ENCODE measurements around the gene KRT6A. TPM values are rescaled to one million over a fixed set of nuclear protein-coding genes. Genes with fewer than 3 reads are reported as not detected.
A peak's percentile ranks its signal among the peaks of the same experiment; 100 is the strongest.
"Not testable (repeated sequence)": the region's sequence is repeated elsewhere in the genome, so short reads cannot be mapped to it uniquely, and the experiment has no call there.

KRT6A gene
- total RNA-seq, 1 donor = not detected

GRCh38 chr12:52502877-52503276 lies 9.8 kb upstream of the KRT6A start:
- no peak for TF ChIP-seq CTCF (IDR thresholded peaks at IDR 0.05; ENCODE audit: insufficient read depth, low read length)
- H3K4me3 ChIP-seq (ENCODE audit: low read depth, low read length) = no peak overlapping the region
- DNase-seq (ENCODE audit: low read depth) = no peak

GRCh38 chr12:52501490-52501889 lies 8.4 kb upstream of the KRT6A start:
- no peak for TF ChIP-seq CTCF (IDR thresholded peaks at IDR 0.05; ENCODE audit: insufficient read depth, low read length)
- no peak overlapping the region for H3K4me3 ChIP-seq (ENCODE audit: low read depth, low read length)
- no peak for DNase-seq (ENCODE audit: low read depth)

- H3K4me3 ChIP-seq (ENCODE audit: low read depth, low read length); DNase-seq (ENCODE audit: low read depth): not testable (repeated sequence)
These were observed 7.5 kb upstream of the KRT6A start for GRCh38 chr12:52500574-52500973.

- DNase-seq (ENCODE audit: low read depth) = peak; percentile 2
- no peak overlapping the region for H3K4me3 ChIP-seq (ENCODE audit: low read depth, low read length)
- no peak for TF ChIP-seq CTCF (IDR thresholded peaks at IDR 0.05; ENCODE audit: insufficient read depth, low read length)
These were observed 6.9 kb upstream of the KRT6A start for GRCh38 chr12:52499806-52500560.

GRCh38 chr12:52498946-52499345 lies 5.9 kb upstream of the KRT6A start:
- no peak for TF ChIP-seq CTCF (IDR thresholded peaks at IDR 0.05; ENCODE audit: insufficient read depth, low read length)

GRCh38 chr12:52497975-52498374 lies 4.9 kb upstream of the KRT6A start:
- TF ChIP-seq CTCF (IDR thresholded peaks at IDR 0.05; ENCODE audit: insufficient read depth, low read length) = no peak
- no peak overlapping the region for H3K4me3 ChIP-seq (ENCODE audit: low read depth, low read length)
- no peak for DNase-seq (ENCODE audit: low read depth)

More at GRCh38 chr12:52498946-52499345, 5.9 kb upstream of the KRT6A start:
- no peak overlapping the region for H3K4me3 ChIP-seq (ENCODE audit: low read depth, low read length)
- DNase-seq (ENCODE audit: low read depth) = no peak

- DNase-seq (ENCODE audit: low read depth) = peak; percentile 59
- H3K4me3 ChIP-seq (ENCODE audit: low read depth, low read length) = no peak overlapping the region
- no peak for TF ChIP-seq CTCF (IDR thresholded peaks at IDR 0.05; ENCODE audit: insufficient read depth, low read length)
These were observed 3.6 kb upstream of the KRT6A start for GRCh38 chr12:52496590-52497071.

All from fibroblast of the aortic adventitia (primary cell).